Measurements from ENCODE around the gene VWC2L.

GRCh38 chr2:214376618-214377285, 34.1 kb upstream of the VWC2L start:
- no peak for TF ChIP-seq CTCF (conservative IDR thresholded peaks at IDR 0.05; ENCODE audit: low read depth, low read length)
- no peak for TF ChIP-seq EZH2 (IDR thresholded peaks at IDR 0.05; ENCODE audit: borderline replicate concordance, low read depth, low read length, poor library complexity, severe bottlenecking)
